NCI-H1105 (cell line): Measurements from ENCODE around the gene PRR13.
"Not testable (repeated sequence)": the region's sequence is repeated elsewhere in the genome, so short reads cannot be mapped to it uniquely, and the experiment has no call there.

Source experiments
- DNase-seq: peaks from one replicate; lab custom pipeline; 2025; lab: John Stamatoyannopoulos, UW

The PRR13 gene

DNA sequence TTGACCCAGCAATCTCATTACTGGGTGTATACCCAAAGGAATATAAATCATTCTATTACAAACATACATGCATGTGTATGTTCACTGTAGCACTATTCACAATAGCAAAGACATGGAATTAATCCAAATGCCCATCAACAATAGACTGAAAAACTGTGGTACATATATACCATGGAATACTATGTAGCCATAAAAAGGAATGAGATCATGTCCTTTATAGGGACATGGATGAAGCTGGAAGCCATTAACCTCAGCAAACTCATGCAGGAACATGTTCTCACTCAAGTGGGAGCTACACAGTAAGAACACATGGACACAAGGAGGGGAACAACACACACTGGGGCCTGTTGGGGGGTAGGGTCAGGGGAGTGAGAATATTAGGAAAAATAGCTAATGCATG, 2.0 kb upstream of the PRR13 start:
- not testable (repeated sequence) for DNase-seq

DNA sequence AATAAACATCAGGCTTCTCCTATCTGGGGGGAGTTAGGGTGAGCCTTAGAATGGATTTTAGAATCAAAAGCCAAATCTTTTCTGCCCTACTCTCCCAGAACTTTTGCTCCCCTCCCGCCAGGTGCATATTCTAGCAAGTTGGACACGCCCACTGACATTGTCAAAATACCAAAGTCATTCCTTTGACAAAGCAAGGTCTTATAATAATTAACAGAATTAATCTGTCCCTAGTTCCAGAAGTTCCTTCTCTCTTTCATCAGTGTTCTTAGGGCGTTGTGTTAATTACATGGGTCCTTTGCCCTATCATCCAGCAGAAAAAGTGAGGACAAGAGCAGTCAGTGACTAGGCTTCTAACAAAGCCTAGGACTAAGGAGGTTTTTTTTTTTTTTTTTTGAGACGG, 2.4 kb downstream of the PRR13 start:
- no peak for DNase-seq

DNA sequence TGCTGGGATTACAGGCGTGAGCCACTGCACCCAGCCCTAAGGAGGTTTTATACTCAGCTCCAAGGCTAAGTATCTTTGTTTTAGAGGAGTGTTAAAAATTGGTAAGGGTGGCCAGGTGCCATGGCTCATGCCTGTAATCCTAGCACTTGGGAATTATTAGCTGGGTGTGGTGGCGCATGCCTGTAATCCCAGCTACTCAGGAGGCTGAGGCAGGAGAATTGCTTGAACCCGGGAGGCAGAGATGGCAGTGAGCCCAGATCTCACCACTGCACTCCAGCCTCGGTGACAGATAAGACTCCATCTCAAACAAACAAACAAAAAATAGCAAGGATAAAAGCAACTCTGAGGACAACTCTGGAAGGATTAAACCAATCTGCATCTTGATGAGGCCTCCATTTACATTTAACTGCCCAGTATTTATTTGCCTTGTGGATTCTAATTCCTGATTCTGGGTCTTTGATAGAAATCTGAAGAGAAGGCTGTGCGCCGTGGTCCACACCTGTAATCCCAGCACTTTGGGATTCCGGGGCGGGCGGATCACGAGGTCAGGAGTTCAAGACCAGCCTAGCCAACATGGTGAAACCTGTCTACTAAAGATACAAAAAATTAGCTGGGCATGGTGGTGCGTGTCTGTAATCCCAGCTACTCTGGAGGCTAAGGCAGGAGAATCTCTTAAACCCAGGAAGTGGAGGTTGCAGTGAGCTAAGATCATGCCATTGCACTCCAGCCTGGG, 3.2 kb downstream of the PRR13 start:
- not testable (repeated sequence) for DNase-seq

DNA sequence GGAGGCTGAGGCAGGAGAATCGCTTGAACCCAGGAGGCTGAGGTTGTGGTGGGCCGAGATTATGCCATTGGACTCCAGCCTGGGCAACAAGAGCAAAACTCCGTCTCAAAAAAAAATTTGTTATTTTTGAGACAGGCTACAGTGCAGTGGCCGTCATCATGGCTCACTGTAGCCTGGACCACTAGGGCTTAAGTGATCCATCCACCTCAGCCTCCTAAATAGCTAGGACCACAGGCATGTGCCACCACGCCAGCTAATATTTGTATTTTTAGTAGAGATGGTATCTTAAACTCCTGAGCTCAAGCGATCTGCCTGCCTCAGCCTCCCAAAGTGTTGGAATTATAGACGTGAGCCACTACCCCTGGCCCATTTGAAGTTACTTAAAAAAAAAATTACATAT, 9.4 kb downstream of the PRR13 start:
- DNase-seq = no peak

DNA sequence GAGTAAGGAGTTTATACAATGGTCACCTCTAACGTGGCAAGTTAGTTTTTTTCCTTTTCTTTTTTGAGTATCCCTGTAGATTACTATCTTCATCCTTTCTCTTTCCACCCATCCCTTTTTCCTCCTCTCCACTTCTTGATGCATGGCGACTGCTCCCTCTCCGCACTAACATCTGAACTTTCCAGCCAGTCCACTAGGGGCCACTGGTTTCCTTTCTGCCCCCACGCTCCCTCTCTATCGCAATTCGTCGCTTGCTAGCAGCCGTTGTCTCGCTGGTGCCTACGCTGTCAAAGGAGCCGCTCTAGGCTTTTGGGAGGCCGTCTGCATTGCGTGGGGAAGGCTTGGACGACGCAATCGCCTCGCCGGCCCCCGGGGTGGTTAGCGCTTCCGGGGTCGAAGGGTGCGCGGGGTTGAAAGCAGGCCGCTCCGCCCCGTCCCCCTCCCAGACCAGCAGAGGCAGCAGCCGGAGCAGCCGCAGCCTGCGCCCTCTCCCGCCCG, 10.2 kb downstream of the PRR13 start, which contains the start of gene PCBP2:
Gene PCBP2, plus strand, starts transcription at position 442 of the 498 bp plus-strand sequence. CDS start 2,699 bp downstream, outside the sequence.
- DNase-seq = peak; percentile 91

DNA sequence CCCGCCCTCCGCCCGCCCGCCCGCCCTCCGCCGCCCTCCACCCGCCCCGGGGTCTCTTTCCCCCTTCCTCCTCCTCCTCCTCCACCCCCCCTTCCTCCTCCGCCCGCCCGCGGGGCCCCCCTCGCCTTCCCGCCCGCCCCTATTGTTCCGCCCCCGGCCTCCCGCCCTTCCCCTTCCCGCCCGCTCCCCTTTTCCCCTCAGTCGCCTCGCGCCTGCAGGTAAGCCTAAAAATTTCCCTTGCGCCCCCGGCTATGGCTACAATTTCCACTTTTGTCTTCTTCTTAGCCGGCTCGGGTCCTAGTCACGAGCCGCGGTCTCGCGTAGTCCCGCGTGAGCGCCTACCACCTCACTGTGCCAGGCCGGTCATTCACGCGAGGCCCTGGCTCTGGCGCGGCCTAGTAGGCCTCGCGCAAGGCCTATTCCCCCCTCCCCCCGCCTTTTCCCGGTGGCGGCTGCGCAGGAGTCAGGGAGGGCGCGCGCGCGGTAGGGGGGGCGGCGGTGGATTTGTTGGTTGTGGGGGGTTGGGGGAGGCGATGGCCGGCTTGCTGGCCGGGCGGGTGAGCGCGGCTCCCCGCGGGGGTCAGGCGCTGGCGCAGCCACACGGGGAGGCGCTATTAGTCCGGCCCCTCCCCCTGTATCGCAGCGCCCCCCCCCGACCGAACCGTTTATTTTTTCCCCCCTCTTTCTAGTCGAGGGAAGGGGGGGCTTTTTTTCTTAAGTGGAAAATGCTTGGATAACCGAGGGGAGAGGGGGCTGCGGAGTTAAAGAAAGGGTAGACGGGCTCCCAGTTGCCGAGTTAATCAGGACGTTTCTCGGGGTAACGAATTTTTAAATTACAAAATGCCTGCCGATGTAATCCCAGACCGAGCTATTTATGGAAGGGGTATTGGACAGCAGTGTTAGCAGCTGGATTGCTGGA, 10.9 kb downstream of the PRR13 start:
- peak; percentile 38 for DNase-seq

DNA sequence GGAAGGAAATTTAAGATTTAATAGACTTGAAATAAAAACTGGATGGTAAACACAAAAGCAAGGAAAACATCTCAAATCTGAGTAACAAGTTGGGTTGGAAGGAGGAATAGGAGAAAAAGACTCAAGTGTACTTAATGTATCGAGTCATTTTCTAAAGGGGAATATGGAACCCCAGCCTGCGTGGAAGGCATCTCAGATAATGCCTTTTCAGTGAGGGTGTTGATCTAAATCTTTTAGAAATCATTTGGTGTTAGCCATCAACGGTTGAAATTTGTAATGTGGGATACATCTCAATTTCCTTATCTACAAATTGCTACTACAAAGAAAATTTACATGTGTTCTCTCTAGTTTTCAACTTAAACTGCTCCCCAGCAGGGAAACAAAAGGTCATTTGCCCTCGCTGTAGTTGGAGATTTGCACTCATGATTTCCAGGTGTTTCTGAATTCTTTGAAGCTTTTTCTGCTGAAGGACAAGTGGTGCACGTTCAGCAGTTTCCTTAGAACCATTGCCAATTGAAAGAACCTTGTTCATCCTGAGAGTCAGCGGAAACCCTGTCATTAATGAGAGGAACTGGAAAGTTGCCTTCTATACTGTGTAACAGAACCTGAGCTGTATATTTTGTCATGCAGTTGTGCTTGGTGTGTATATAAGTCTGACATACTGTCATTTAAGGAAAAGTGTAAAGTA, 12.6 kb downstream of the PRR13 start:
- no peak for DNase-seq

DNA sequence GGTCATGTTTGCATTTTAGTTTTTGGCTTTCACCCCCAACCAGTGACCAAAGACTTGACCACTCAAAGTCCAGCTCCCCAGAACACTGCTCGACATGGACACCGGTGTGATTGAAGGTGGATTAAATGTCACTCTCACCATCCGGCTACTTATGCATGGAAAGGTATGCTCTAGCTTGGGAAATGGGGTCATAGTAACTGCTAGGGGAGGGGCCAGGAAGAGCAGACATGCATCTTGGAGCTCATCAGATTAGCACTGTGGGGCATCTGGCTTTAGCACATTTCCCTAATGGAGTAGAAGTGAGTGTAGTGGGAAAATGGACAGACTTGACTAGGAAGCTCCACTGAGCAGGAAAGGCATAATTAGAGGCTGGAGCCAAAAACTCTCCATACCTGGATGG, 13.2 kb downstream of the PRR13 start:
- no peak for DNase-seq

DNA sequence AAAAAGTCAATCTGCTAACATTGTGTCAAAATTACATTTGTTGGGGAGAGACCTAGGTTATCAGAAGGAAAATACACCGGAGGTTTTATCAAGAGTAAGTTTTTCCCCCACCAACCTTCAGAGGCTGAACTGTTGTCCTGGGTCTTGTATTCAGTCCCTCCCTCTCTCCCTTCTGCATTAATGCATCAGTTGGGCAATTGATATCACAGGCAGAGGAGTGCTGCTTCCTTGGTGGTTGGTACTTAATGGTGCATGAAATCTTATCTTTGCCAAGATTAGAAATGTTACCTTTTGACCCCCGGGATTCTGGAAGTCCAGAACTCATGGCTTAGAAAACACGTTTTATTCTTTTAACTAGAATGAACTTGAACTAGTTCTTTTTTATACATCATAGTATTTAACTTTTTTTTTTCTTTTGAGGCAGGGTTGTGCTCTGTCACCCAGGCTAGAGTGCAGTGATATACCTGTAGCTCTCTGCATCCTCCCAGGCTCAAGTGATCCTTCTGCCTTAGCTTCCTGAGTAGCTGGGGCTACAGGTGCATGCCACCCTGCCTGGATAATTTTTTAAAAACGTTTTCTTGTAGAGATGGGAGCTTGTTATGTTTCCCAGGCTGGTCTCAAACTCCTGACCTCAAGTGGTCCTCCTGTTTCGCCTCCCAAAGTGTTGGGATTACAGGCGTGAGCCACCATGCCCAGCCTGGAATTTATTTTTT, 15.3 kb downstream of the PRR13 start:
- DNase-seq = no peak

DNA sequence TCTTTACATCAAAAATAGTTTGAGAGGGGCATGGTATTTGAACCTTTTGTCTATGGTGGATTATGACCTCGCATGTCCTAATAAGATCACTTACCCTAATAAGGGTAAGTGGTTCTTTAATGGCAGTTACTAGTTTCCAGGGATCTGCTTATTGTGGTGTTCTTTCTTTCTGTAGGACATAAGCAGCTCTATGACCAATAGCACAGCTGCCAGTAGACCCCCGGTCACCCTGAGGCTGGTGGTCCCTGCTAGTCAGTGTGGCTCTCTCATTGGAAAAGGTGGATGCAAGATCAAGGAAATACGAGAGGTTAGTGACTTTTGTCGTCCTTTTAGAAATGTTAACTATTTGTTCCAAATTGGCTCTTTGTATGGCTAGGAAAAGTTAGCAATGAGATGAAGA, 17.6 kb downstream of the PRR13 start:
- no peak for DNase-seq

DNA sequence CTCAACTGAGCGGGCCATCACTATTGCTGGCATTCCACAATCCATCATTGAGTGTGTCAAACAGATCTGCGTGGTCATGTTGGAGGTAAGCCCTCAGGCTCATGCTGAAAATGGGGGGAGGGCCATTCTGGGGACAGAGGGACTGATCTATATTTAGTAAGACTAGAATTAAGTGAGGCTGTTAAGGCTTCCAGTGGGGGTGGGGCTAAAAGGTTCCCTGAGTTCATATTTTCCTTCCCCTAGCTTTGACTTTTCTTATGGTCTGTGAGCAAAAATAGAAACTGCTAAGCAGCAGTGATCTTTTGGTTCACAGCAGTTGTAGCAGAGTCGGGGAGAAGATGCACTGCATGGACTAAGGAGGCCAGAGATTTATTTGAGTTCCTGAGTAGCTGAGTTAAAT, 19.5 kb downstream of the PRR13 start:
- DNase-seq = no peak

DNA sequence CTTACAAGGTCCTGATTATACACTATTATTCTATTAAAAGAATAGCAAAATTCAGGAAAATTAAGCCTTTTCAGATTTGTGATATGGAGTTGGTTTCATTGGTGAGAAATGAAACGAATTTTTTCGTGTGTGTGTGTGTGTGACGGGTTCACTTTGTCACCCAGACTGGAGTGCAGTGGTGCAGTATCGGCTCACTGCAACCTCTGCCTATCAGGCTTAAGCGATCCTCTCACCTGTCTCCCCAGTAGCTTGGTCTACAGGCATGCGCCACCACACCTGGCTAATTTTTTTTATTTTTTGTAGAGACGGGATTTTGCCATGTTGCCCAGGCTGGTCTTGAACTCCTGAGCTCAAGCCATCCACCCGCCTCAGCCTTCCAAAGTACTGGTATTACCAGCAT, 20.1 kb downstream of the PRR13 start:
- DNase-seq = no peak

DNA sequence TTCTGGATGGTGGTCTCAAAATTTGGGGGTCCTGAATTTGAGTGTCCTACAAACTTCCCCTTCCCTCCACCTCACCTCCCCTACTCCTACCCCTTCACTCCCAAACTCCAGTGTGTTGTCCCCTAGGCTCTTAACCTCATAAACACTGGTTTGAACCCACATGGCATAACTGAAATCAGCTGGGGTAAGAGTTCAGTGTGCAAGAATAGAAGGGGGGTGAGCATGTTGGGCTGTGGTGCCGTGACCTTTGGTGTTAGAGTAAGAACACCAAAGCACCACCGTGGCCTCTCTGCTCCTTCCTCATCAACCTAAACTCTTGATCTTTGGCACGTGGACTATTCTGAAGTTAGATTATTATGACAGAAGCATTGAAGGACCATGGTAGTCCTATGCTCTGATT, 21.4 kb downstream of the PRR13 start:
- DNase-seq = no peak

DNA sequence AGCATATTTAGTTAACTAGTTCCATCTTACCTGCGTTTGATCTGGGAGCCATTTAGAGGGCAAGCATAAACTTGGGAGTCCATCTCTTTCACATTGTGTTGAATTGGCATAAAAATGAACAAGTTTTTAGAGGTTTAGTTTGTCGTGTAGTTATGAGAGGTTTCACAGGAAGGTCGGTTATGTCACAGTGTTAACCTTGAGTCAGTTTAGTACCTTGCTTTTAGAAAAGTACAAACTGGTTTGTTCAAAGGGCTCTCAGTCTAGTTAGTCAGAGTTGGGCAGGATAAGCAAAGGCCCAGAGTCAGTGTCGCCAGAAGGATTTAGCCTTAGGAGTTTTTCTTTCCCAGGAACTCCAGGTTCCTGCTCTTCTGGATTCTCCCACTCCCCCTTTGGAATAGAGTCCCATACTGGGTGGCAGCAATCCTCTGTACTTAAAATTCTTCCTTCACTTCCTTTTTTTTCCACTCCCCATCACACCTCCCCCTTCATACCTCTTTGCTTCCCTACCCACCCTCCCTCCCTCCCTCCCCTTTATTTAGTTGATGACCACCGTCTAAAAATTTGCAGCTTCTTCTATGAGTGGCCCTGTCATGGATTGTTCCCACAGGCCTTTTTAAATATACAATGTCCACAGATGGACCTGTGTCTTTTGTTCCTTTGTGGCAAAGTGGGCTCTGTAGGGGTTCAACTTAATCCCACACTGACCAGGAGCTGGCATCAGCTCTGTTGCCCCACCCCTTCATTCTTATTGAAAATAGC, 22.4 kb downstream of the PRR13 start:
- no peak for DNase-seq

DNA sequence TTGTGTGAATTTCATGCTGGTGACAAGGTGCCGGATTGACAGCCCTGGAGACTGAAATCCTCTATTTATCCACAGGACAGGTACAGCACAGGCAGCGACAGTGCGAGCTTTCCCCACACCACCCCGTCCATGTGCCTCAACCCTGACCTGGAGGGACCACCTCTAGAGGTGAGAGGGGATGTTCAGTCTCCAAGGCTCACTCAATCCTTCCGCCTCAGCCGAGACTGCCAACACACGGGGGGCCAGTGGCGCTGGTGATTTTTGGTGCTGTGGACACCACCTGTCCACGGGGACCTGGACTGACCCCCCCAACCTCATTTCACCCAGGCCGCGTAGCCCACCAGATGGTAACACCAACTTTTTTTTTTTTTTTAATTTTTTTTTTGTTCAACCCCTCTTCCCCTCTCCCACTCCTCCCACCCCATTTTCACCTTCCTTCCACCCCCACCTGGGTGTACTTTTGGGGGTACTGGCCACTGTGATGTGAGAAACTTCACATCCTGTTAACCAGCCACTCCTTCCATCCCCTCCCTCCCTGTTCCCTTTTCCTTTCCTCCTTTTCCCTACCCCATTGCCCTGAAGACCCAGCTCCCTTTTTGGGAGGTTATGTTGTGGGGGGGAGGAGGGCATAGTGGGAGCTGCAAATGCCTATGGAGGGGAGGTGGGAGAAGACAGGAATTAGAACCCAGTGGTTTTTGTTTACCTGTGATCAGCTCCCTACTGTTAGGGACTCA, 23.3 kb downstream of the PRR13 start:
- no peak for DNase-seq

DNA sequence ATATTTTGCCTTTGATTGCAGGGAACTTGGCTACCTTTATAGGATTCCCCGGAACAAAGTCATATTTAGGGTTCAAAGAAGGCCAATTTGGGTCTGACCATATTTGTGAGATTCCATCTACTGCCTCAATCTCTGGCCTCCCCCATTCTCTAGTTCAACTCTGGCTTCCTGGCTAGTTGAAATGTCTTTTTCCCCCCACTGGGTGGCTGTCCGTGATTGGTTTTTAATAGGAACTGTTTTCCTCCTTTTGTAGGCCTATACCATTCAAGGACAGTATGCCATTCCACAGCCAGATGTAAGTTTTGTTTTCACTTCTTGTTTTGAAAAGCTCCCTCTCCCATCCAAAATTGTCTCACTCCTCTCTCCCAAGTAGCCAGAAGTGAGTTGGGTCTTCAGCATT, 24.1 kb downstream of the PRR13 start:
- DNase-seq = no peak

DNA sequence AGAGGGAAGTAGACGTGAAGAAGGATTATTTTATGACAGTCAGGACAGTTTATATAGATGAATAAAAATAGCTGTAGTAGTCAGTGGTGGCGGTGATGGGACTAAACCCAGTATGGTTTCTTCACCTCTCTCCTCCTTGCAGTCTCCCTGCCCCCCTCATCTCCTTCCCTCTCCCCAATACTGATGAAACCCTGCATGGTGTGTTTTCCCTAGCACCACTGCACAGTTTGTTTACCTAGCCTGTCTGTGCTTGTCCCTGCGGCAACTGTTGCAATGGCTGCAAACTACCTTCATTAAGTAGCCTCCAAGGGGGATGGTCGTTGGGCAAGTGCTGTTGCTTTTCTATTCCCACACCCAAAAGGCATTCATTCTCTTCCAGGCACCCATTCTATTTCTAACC, 25.1 kb downstream of the PRR13 start:
- no peak for DNase-seq

DNA sequence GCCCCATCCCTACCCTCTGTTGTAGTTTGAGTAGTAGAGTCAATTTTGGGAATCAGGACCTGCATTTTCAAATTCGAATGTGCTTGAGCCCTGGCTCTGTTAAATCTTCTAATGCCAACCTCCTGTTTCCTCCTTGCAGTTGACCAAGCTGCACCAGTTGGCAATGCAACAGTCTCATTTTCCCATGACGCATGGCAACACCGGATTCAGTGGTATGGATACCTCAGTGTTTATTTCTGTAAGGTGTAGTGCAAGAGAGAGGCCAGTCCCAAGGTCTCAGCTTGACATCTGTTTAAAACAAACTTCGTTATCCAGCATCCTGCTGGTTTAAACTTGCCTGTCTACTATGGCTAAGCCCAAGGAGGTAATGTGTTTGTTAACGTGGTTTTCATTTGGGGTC, 25.5 kb downstream of the PRR13 start:
- DNase-seq = no peak

DNA sequence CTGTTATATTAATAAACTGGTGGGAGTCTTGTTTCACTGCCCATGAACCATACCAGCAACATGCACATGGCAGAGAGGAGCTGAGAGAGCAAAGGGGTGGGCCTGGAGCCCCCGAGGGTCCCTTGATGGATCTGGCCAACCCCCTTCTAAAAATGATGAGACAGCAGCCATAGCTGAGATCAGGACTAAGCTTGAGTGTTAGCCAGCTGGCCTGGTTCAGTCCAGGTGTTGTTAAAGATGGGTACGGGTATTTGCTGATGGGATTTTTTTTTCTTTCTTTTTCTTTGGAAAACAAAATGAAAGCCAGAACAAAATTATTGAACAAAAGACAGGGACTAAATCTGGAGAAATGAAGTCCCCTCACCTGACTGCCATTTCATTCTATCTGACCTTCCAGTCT, 26.3 kb downstream of the PRR13 start:
- DNase-seq = no peak

DNA sequence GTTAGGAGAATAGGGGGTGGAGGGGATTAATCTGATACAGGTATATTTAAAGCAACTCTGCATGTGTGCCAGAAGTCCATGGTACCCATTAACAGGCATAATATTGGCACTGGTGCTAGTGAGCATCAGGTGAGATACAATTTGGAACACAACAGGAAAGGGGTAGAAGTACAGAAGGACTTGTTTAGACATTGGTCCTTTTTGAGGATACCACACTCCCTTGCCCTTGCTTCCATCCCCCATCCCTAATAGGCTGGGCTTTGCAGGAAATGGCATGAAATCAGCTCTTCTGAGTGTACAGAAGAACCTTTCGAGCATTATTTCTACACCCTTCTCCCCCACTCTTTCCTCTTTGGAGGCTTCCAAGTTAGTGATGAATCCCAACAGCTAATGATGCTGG, 26.7 kb downstream of the PRR13 start:
- no peak for DNase-seq
